ENCODE results near the gene SLC25A23. TPM values are rescaled to one million over a fixed set of nuclear protein-coding genes. Genes with fewer than 3 reads are reported as not detected.

Gene SLC25A23
- total RNA-seq, 1 experiment from 2014 or later, result 73.5 TPM

DNA sequence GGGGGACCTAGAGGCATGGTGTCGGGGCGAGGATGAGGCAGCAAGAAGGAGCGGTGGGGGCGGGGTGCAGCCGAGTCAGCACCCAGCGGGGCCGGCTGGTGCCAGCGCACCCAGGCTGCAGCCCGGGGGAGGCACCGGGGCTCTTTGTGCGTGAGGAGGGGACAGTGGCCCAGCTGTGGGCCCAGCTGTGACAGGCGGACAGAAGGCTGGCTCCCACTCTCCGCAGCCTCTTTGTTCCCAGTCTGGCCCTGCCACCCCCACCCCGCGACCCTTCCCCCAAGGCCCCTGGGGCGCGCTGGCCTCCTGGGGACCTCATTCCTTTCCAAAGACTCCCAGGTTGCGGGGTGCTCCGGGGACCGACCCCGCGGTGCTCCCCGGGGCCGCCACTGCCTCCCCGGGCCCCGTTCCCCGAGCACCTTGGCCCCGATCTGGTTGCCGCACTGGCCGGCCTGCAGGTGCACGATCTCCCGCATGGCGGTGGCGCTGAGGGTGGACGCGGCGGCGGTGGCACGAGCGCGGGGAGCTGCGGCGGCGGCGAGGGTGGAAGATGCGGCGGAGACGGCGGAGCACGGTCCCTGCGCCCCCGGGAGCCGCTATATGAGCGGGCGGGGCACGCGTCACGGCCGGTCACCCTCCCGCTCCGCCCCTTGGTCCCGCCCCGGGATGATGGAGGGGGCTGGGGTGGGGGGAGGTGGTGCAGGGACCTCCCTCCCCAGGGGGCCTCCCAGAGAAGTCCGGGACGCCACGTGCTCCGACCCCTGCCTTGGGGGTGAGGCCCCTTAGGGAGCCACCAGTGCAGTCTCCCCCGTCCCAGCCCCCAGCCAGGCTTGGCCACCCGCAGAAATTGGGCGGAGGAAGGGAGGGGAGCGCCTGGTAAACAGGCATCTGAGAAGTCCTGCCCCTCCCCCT lies 42.4 kb upstream of the SLC25A23 start, which contains the start of gene TUBB4A:
Gene TUBB4A, minus strand, starts transcription at position 570 of the 909 bp plus-strand sequence. Its CDS starts 97 bp downstream, at position 473.
- TF ChIP-seq, protein P1, sequence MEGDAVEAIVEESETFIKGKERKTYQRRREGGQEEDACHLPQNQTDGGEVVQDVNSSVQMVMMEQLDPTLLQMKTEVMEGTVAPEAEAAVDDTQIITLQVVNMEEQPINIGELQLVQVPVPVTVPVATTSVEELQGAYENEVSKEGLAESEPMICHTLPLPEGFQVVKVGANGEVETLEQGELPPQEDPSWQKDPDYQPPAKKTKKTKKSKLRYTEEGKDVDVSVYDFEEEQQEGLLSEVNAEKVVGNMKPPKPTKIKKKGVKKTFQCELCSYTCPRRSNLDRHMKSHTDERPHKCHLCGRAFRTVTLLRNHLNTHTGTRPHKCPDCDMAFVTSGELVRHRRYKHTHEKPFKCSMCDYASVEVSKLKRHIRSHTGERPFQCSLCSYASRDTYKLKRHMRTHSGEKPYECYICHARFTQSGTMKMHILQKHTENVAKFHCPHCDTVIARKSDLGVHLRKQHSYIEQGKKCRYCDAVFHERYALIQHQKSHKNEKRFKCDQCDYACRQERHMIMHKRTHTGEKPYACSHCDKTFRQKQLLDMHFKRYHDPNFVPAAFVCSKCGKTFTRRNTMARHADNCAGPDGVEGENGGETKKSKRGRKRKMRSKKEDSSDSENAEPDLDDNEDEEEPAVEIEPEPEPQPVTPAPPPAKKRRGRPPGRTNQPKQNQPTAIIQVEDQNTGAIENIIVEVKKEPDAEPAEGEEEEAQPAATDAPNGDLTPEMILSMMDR (IDR thresholded peaks at IDR 0.05; ENCODE audit: insufficient read depth in 1 of 2, low read depth in 1 of 2, low read length in 1 of 2, severe bottlenecking in 1 of 2, unreplicated experiment in 1 of 2), result no peak
- intact Hi-C loops (cut with micrococcal nuclease; ENCODE audit: unreplicated experiment), result no loop called here
- ChIA-PET CTCF (no interaction called here), POLR2A (no interaction called here)
- Histone ChIP-seq H3K27me3 (replicated peaks; ENCODE audit: control insufficient read depth, insufficient read depth, low read length) (no peaks in the 10 kb centered on the region), H3K36me3 (ENCODE audit: control insufficient read depth, insufficient read depth, low read length) (no peaks in the 10 kb centered on the region), H3K9me3 (no peaks in the 10 kb centered on the region), H3K4me3 (ENCODE audit: low read depth, low read length) (peak within 1 kb of the TSS; percentile 51), H3K4me1 (peaks cover 8% of the 10 kb centered on the region)
- BruUV-seq (replicated peaks), result no TSS peak
- DNase-seq, result peak in 1 of 2 experiments; percentile 38
- Mint-ChIP-seq H3K27me3 (ENCODE audit: insufficient read depth, unreplicated experiment) (no peaks in the 10 kb centered on the region), H3K9me3 (ENCODE audit: unreplicated experiment) (no peaks in the 10 kb centered on the region), H3K36me3 (ENCODE audit: insufficient read depth, unreplicated experiment) (no peaks in the 10 kb centered on the region), H3K27ac (ENCODE audit: unreplicated experiment) (no peak within 1 kb of the TSS), H3K4me3 (ENCODE audit: unreplicated experiment) (peak within 1 kb of the TSS; percentile 68), H3K4me1 (ENCODE audit: low read depth, unreplicated experiment) (no peaks in the 10 kb centered on the region)

- CTCF ChIA-PET, result interaction anchor here (0.6 kb wide), 1 partner anchor 20 kb away, joined by 3 read pairs; no protein-coding TSS in a partner anchor
- DNase-seq, result no peak
- intact Hi-C loops (cut with micrococcal nuclease; ENCODE audit: unreplicated experiment), result no loop called here
- no TSS peak for BruUV-seq (replicated peaks)
- Histone ChIP-seq H3K4me3 (ENCODE audit: low read depth, low read length) (peak overlapping the region; percentile 51), H3K36me3 (ENCODE audit: control insufficient read depth, insufficient read depth, low read length) (no peaks in the 10 kb centered on the region), H3K9me3 (no peaks in the 10 kb centered on the region), H3K4me1 (peaks cover 8% of the 10 kb centered on the region), H3K27me3 (replicated peaks; ENCODE audit: control insufficient read depth, insufficient read depth, low read length) (no peaks in the 10 kb centered on the region)
- Mint-ChIP-seq H3K27ac (ENCODE audit: unreplicated experiment) (no peak overlapping the region), H3K4me3 (ENCODE audit: unreplicated experiment) (peak overlapping the region; percentile 68), H3K36me3 (ENCODE audit: insufficient read depth, unreplicated experiment) (no peaks in the 10 kb centered on the region), H3K9me3 (ENCODE audit: unreplicated experiment) (no peaks in the 10 kb centered on the region), H3K27me3 (ENCODE audit: insufficient read depth, unreplicated experiment) (no peaks in the 10 kb centered on the region), H3K4me1 (ENCODE audit: low read depth, unreplicated experiment) (no peaks in the 10 kb centered on the region)
- TF ChIP-seq, protein P1 (IDR thresholded peaks at IDR 0.05; ENCODE audit: insufficient read depth in 1 of 2, low read depth in 1 of 2, low read length in 1 of 2, severe bottlenecking in 1 of 2, unreplicated experiment in 1 of 2), result no peak
- POLR2A ChIA-PET, result no interaction called here
These were observed 41.5 kb upstream of the SLC25A23 start for GRCh38 chr19:6500837-6501739.

All from Caco-2 (cell line).